Caco-2 (cell line): ENCODE data around the gene C5orf15. TPM values are rescaled to one million over a fixed set of nuclear protein-coding genes. Genes with fewer than 3 reads are reported as not detected.
A peak's percentile ranks its signal among the peaks of the same experiment; 100 is the strongest.

ENCODE experiments used
- BruUV-seq: library from RNA; stranded (reverse); fragments of 400-500 nt; replicated peaks from 2 replicates; lab custom pipeline; 2021; lab: Mats Ljungman, UMichigan
- CTCF ChIA-PET: fragments of 300-600 bp; sonication (Branson Sonifier 250); formaldehyde crosslinking; loops from one replicate; lab custom pipeline; 2022; ENCODE audit warnings: antibody characterized with exemption; lab: Charles Lee
- POLR2A ChIA-PET: fragments of 300-600 bp; sonication (Branson Sonifier 250); formaldehyde crosslinking; loops from one replicate; lab custom pipeline; 2022; ENCODE audit warnings: antibody characterized with exemption; lab: Charles Lee
- DNase-seq, 2 experiments: peaks; one replicate each; pipeline versions ENCODE4 v3.0.0 to v3.0.0-alpha.2; 2020 to 2022
- H3K27me3 ChIP-seq: replicated peaks from 2 replicates; pipeline ENCODE4 v1.6.0; 2011; ENCODE audit warnings: low read length; ENCODE audit not compliant: control insufficient read depth, insufficient read depth
- H3K36me3 ChIP-seq: 2 replicates; pipeline ENCODE4 v1.5.1; 2011; ENCODE audit warnings: low read length; ENCODE audit not compliant: control insufficient read depth, insufficient read depth
- H3K4me1 ChIP-seq: fragments of 250-450 bp; sonication (Bioruptor Pico); 2 replicates; pipeline ENCODE4 v1.5.1; 2020; ENCODE audit warnings: mild to moderate bottlenecking
- H3K4me3 ChIP-seq: 2 replicates; pipeline ENCODE4 v1.5.1; 2011; ENCODE audit warnings: low read depth, mild to moderate bottlenecking, control low read depth, low read length
- H3K9me3 ChIP-seq: fragments of 250-450 bp; sonication (Bioruptor Pico); 2 replicates; pipeline ENCODE4 v1.5.1; 2020; ENCODE audit warnings: mild to moderate bottlenecking, moderate library complexity
- H3K27ac Mint-ChIP-seq: one replicate; pipeline ENCODE4 v1.8.0; 2022; ENCODE audit warnings: mixed read lengths; ENCODE audit not compliant: unreplicated experiment
- H3K27me3 Mint-ChIP-seq: one replicate; pipeline ENCODE4 v1.8.0; 2022; ENCODE audit warnings: mixed read lengths; ENCODE audit not compliant: insufficient read depth, unreplicated experiment
- H3K36me3 Mint-ChIP-seq: one replicate; pipeline ENCODE4 v1.8.0; 2022; ENCODE audit warnings: mild to moderate bottlenecking, mixed read lengths; ENCODE audit not compliant: insufficient read depth, unreplicated experiment
- H3K4me1 Mint-ChIP-seq: one replicate; pipeline ENCODE4 v1.8.0; 2022; ENCODE audit warnings: low read depth, mixed read lengths; ENCODE audit not compliant: unreplicated experiment
- H3K4me3 Mint-ChIP-seq: one replicate; pipeline ENCODE4 v1.8.0; 2022; ENCODE audit warnings: mild to moderate bottlenecking, moderate library complexity, mixed read lengths; ENCODE audit not compliant: unreplicated experiment
- H3K9me3 Mint-ChIP-seq: one replicate; pipeline ENCODE4 v1.8.0; 2022; ENCODE audit warnings: mixed read lengths; ENCODE audit not compliant: unreplicated experiment
- CTCF ChIP-seq, 2 experiments: fragments of 200-600 bp in 1 of 2; IDR thresholded peaks; 1 replicate in 1 of 2; 2 replicates in 1 of 2; pipeline versions ENCODE4 v1.5.1 to v1.8.0; 2011 to 2022; ENCODE audit warnings: antibody characterized with exemption in 1 of 2, control low read depth in 1 of 2, inconsistent platforms in 1 of 2, low read depth in 1 of 2, low read length in 1 of 2, mild to moderate bottlenecking in 1 of 2, moderate library complexity in 1 of 2; ENCODE audit not compliant: insufficient read depth in 1 of 2, severe bottlenecking in 1 of 2, unreplicated experiment in 1 of 2
- intact Hi-C: fragments of 100-400 bp; cut with micrococcal nuclease; formaldehyde crosslinking; loops from one replicate; pipeline ENCODE4 v1.10.0; 2022; ENCODE audit not compliant: unreplicated experiment
- total RNA-seq: library from RNA; stranded (reverse); gene quantifications from 2 replicates; pipeline ENCODE4 v1.2.3, GENCODE V29; 2022

The C5orf15 gene
- total RNA-seq, 1 experiment from 2014 or later = 35.6 TPM

DNA sequence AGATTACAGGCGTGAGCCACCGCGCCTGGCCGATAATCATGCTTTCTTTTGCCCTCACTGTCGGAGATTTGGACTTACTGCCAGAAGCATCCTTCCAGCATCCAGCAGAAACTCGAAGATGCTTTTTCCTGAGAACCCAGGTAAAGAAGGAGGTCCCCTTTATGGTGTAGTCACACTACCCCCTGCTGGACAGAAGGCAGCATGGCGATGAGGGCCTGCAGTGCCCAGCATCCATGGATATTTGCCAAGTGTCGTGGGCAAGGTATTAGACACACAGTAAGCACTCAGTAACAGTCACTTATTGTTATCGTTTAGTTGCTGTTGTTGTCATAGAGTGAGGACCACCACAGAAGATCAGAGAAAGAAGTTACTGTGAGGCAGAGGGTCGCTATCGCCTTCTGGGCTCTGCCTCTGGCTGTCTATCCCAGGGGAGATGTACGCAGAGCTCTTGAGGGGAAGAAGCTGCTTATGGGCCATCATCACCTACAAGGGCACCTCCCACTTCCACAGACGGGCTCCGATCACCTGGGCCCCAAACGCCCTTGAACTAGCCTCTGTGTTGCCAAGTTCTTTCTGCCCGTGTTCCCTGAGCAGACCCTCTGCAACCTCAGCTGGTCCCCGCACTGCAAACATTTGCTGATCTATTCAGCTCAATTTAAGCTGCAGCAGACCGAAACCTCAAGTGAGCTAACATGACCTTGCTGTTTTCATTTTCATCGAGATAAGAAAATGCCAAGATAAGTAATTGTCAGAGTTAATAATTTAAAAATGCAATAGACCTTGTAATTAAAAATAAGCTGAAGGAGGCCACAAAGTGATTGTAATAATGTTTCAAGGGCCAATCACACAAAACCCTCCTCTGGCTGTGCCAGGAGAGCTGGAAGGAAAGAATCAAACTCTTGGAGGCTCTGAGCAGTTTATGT, 23.9 kb downstream of the C5orf15 start:
- H3K27me3 ChIP-seq = no peaks in the 10 kb centered on the region
- ChIA-PET CTCF (interaction anchor here (1.0 kb wide), 1 partner anchor 521 kb away, joined by 4 read pairs; no protein-coding TSS in a partner anchor), POLR2A (no interaction called here)
- peaks cover 2% of the 10 kb centered on the region for H3K4me1 ChIP-seq
- no peak overlapping the region for H3K4me3 Mint-ChIP-seq
- no peaks in the 10 kb centered on the region for H3K9me3 ChIP-seq
- H3K27me3 Mint-ChIP-seq = no peaks in the 10 kb centered on the region
- no peak overlapping the region for H3K4me3 ChIP-seq
- TF ChIP-seq CTCF (IDR thresholded peaks at IDR 0.05; ENCODE audit: insufficient read depth in 1 of 2, low read depth in 1 of 2, low read length in 1 of 2, severe bottlenecking in 1 of 2, unreplicated experiment in 1 of 2) = peak; percentile 63 to 79
- H3K36me3 ChIP-seq = no peaks in the 10 kb centered on the region
- H3K9me3 Mint-ChIP-seq = no peaks in the 10 kb centered on the region
- H3K4me1 Mint-ChIP-seq = no peaks in the 10 kb centered on the region
- peak; percentile 59 to 69 for DNase-seq
- H3K36me3 Mint-ChIP-seq = no peaks in the 10 kb centered on the region
- no peak overlapping the region for H3K27ac Mint-ChIP-seq
- intact Hi-C loops = loop anchor here (1.0 to 5.0 kb wide), 5 partner anchors 62 to 521 kb away; no protein-coding TSS in a partner anchor
- no TSS peak for BruUV-seq

- Mint-ChIP-seq H3K4me1 (no peaks in the 10 kb centered on the region), H3K4me3 (no peak overlapping the region), H3K36me3 (no peaks in the 10 kb centered on the region), H3K27me3 (no peaks in the 10 kb centered on the region), H3K9me3 (no peaks in the 10 kb centered on the region), H3K27ac (no peak overlapping the region)
- Histone ChIP-seq H3K27me3 (no peaks in the 10 kb centered on the region), H3K4me1 (peaks cover 13% of the 10 kb centered on the region), H3K9me3 (no peaks in the 10 kb centered on the region), H3K36me3 (no peaks in the 10 kb centered on the region), H3K4me3 (no peak overlapping the region)
- intact Hi-C loops = loop anchor here (5.0 kb wide), 2 partner anchors 61 to 391 kb away; no protein-coding TSS in a partner anchor
- CTCF ChIA-PET = no interaction called here
- no peak for TF ChIP-seq CTCF (IDR thresholded peaks at IDR 0.05; ENCODE audit: insufficient read depth in 1 of 2, low read depth in 1 of 2, low read length in 1 of 2, severe bottlenecking in 1 of 2, unreplicated experiment in 1 of 2)
- DNase-seq = no peak
- POLR2A ChIA-PET = no interaction called here
- no TSS peak for BruUV-seq
Observed at GRCh38 chr5:133943475-133943817, 25.0 kb downstream of the C5orf15 start.

DNA sequence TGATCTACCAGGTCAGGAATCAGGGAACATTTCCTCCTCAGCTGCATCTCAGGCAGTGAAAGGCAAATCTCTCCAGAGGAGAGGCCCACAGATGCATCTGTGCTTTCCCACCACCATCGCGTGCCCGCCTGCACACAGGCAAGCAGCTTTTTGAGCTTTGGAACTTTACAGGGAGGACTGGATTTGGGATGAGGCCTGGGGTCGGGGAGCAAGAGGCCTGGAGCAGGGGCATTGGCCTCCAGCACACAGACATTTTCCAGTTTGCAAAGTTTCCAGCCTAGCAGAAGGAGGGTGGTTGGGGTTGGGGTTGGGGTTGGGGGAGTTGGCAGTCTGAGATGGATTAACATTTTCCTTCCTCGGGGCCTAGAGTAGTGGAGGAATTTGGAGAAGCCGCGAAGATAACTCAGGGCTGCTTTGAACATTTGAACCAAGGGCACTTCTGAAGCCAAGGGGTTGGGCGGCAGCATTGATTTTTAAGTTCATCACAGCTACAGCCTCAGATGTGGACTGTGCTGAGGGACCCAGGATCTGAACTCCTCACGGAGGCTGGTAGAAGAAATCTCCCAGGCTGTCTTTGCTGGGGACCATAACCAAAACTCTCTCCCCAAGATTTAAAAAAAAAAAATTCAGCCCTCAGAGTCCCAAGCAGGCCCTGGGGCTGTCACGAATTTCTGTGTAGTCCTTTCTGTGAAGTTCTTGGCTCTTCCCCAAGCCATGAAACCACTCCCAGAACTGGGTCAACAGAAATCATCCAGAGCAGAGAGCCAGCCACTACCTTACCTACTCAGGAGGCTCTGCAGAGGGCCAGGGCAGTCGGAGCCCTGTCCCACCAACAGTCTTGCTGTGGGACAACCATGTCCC, 25.6 kb downstream of the C5orf15 start:
- ChIA-PET CTCF (no interaction called here), POLR2A (no interaction called here)
- TF ChIP-seq CTCF (IDR thresholded peaks at IDR 0.05; ENCODE audit: insufficient read depth in 1 of 2, low read depth in 1 of 2, low read length in 1 of 2, severe bottlenecking in 1 of 2, unreplicated experiment in 1 of 2) = no peak
- intact Hi-C loops = loop anchor here (5.0 kb wide), 2 partner anchors 61 to 391 kb away; no protein-coding TSS in a partner anchor
- Mint-ChIP-seq H3K4me3 (no peak overlapping the region), H3K9me3 (no peaks in the 10 kb centered on the region), H3K27ac (no peak overlapping the region), H3K27me3 (no peaks in the 10 kb centered on the region), H3K4me1 (peaks cover 5% of the 10 kb centered on the region), H3K36me3 (no peaks in the 10 kb centered on the region)
- DNase-seq = no peak
- H3K9me3 ChIP-seq = no peaks in the 10 kb centered on the region
- no peaks in the 10 kb centered on the region for H3K36me3 ChIP-seq
- no TSS peak for BruUV-seq
- H3K4me3 ChIP-seq = no peak overlapping the region
- no peaks in the 10 kb centered on the region for H3K27me3 ChIP-seq
- H3K4me1 ChIP-seq = peaks cover 19% of the 10 kb centered on the region
